Sigmoid colon (tissue), 4 donors: ENCODE results near the gene PBX3.

Experiments
- POLR2AphosphoS5 ChIP-seq, 4 donors: sonication (generic); formaldehyde crosslinking; IDR thresholded peaks; one replicate each; pipeline ENCODE4 v1.6.1; 2017; ENCODE audit warnings: antibody characterized with exemption in 4 of 4
- TF ChIP-seq, protein P1 (sequence below), 4 experiments: fragments of 450-650 bp in 3 of 4; fragments of 200-600 bp in 1 of 4; IDR thresholded peaks; one replicate each; pipeline ENCODE4 v1.5.1; 2016 to 2019; ENCODE audit warnings: antibody characterized with exemption in 4 of 4, mild to moderate bottlenecking in 3 of 4, moderate library complexity in 2 of 4

DNA sequence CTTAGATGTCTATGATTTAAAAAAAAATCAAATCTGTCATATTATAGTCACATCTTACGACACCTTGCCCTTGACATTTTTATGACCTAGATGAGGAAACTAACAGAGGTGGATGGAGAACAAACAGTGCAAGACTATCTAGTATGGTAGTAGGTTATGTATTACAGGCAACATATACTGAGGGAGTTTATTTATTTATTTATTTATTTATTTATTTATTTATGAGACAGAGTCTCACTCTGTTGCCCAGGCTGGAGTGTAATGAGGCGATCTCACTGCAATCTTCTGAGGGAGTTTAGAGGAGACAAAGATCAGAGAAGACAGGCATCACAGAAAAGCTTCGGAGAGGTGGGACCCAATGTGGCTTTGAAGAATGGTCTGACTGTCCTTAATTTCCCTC, 4.5 kb upstream of the PBX3 start:
- TF ChIP-seq, protein P1, sequence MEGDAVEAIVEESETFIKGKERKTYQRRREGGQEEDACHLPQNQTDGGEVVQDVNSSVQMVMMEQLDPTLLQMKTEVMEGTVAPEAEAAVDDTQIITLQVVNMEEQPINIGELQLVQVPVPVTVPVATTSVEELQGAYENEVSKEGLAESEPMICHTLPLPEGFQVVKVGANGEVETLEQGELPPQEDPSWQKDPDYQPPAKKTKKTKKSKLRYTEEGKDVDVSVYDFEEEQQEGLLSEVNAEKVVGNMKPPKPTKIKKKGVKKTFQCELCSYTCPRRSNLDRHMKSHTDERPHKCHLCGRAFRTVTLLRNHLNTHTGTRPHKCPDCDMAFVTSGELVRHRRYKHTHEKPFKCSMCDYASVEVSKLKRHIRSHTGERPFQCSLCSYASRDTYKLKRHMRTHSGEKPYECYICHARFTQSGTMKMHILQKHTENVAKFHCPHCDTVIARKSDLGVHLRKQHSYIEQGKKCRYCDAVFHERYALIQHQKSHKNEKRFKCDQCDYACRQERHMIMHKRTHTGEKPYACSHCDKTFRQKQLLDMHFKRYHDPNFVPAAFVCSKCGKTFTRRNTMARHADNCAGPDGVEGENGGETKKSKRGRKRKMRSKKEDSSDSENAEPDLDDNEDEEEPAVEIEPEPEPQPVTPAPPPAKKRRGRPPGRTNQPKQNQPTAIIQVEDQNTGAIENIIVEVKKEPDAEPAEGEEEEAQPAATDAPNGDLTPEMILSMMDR (IDR thresholded peaks at IDR 0.05) = no peak
- TF ChIP-seq POLR2AphosphoS5 (IDR thresholded peaks at IDR 0.05) = no peak
